HG03354 (cell line): ENCODE measurements around the gene BPIFB2.
"Not testable (repeated sequence)": the region's sequence is repeated elsewhere in the genome, so short reads cannot be mapped to it uniquely, and the experiment has no call there.

Source experiments
- ATAC-seq: cut with Tn5 transposase; IDR thresholded peaks from one replicate; pipeline ENCODE4 v1.9.1; 2021; ENCODE audit warnings: mild to moderate bottlenecking; ENCODE audit not compliant: unreplicated experiment, poor library complexity, severe bottlenecking

The BPIFB2 gene, protein sequence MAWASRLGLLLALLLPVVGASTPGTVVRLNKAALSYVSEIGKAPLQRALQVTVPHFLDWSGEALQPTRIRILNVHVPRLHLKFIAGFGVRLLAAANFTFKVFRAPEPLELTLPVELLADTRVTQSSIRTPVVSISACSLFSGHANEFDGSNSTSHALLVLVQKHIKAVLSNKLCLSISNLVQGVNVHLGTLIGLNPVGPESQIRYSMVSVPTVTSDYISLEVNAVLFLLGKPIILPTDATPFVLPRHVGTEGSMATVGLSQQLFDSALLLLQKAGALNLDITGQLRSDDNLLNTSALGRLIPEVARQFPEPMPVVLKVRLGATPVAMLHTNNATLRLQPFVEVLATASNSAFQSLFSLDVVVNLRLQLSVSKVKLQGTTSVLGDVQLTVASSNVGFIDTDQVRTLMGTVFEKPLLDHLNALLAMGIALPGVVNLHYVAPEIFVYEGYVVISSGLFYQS

DNA sequence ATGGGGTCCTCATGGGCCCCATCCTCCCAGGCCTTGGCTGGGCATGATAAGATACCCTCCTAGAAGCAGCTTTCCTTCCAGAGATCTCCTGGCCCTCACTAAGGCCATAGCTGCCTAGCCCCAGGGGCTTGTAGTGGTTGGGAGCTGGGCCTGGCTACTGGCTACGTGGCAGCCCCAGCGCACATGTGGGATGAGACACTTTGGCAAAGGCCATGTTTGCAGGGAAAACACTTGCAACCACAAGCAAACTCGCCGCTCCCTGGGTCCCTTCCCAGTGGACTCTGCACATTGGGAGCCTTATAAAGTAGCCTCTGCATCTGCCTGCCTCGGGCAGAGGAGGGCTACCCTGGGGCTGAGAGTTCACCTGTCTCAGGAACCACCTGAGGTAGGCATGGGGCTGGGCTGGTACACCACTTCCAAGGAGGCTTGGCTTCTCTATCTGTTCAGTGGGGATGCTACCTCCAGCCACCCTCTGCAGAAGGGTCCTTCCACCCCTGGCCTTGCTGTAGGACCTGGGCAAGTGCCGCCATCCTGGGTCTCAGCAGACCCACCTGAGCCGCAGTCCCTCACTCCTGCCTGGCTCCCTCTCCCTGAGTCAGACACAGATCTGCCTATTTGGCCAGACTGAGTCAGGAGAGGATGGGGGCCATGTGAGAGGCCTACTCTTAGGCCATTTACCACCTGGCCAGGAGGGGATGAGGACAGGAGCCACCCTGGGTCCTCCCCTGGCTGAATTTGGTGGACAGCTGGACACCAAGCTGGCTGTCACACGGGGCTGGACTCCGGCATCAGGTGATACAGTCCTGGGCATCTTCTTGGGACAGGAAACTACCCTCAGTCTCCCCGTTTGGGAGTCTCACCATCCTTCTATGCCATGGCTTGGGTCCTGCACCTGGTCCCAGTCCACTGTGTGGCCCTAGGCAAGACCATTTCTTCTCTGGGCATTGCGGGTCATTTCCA, at the start of gene BPIFB2:
Gene BPIFB2, plus strand, starts transcription at position 329 of the 960 bp plus-strand sequence. CDS start 871 bp downstream, outside the sequence.
- no peak for ATAC-seq

GRCh38 chr20:32958574-32958973, 48.9 kb upstream of the BPIFB2 start:
- no peak for ATAC-seq

DNA sequence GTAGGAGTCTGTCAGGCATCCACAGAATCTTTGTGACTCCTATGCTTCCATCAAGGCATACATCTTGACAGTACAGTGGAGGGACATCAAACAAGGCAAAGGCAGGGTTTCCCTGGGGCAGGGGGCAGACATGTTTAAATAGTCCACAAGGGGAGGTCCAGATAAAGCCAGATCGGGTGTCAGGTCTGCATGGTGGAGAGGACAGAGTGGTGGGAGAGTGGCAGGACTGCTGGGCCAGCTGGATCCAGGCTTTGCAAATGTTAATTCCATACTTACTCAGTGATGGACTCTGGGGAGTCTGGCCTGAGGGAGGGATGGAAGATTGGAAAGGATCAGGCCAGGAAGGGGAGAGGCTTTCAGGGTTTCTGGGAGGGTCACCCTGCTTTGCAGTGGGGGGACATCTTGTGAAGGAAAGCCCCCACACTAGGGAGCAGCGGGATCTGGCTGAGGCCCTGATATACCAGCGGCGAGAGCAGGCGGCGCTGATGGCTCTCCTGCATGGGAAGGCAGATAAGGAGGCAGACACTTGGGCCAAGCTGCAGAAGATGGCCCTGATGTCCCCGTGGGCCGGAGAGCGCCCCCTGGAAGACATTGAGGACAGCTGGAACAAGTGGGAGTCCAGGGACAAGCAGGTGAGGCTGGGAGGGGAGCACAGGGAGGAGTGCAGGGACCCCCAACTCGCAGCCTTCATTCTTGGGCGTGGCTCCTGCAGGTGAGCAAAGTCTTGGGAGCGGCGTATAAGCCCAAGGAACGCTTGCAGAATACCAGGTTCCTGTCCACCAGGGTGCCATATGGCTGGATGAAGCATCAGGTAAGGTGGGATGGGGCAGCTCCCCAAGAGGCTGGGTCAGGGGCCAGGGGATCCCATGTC, 47.9 kb upstream of the BPIFB2 start:
- ATAC-seq = no peak

DNA sequence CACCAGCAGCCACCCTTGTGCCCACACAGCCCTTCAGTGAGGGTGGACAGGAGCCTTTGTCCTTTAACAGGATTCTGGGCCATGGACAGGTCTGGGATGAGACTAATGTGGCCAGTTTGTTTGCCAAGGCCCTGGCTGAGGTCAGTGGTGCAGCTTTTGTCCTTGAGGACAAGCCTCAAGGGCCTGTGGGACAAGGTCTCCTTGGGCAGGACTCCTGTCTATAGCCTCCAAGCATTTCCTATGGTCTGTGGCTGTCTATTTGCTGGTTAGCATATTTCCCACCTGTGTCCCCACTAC, 47.3 kb upstream of the BPIFB2 start:
- no peak for ATAC-seq

DNA sequence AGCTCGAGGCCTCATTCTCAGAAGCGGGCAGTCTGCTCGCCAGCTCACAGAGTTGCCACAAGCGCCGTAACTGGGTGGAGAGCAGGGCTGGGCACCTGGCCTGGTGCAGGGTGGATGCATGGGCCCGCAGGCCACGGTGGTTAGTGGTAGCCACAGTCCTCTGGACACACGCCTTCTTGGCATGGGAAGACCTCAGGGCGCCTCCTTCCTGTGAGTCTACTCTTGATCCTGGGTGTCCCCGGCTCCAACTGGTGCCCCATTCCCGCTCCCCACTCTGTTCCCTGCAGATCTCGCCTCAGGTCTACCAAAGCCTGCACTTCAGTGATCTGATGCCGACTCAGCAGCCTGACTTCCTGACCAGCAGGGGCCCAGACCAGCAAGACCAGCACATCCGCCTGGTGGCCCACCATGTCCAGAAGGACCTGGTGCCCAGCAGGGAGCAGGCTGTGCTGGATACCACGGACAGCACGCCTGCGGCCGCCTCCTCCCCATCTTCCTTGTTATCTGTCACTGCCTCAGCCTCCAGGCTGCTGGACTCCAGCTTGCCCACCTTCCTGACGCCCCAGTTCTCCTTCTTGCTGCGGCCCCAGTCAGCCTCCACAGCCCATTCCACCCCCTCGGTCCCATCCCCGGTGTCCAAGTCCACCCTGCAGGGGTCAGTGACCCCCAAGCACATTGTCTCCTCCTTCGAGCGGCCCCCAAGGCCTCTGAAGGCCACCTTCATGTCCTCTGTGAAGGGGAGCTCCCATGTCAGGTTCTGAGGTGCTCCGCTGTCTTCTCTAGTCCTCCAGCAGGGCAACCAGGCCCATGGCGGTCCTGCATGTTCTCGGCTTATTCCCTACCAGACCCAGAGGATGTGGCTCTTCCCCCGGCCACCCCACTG, 46.4 kb upstream of the BPIFB2 start:
- ATAC-seq = no peak

DNA sequence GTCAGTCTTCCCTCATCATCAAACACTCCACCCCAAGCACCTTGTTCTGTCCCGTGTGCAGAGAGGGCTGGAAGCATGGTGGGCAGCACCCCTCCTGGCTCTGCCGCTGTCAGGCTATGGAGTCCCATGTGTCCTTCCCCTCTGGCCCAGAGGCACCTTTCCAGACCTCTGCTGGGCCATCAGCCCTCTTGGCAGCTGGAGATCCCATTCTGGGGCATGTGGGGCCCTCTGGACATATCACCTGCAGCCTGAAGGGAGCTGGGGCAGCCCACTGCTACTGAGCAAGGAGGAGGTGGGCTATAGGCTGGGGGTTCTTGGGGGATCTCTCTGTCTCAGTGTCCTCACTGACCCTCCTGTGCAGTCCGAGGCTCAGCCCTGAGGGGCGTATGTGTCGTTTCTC, 45.5 kb upstream of the BPIFB2 start:
- no peak for ATAC-seq

- ATAC-seq = not testable (repeated sequence)
Observed at GRCh38 chr20:32962646-32963045, 44.9 kb upstream of the BPIFB2 start.

DNA sequence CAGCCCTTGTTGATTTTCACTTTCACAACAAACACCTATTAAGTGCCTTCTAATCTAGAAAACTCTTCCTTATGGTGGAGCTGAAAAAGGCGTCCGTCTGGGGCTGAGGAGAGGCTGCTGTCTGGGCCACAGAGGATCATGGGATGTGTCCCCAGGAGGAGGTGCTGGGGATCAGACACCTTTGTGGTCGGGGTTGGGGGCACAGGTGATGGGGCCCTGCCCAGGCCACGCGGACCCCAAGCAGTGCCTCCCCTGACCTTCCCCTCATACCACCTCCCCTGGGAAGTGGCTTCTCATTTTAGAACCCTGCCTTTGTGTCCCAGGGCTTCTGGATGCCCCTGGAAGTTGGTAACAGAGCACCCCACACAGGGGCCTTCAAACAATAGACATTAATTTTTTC, 44.3 kb upstream of the BPIFB2 start:
- ATAC-seq = no peak

GRCh38 chr20:32964575-32964974, 42.9 kb upstream of the BPIFB2 start:
- ATAC-seq = no peak

DNA sequence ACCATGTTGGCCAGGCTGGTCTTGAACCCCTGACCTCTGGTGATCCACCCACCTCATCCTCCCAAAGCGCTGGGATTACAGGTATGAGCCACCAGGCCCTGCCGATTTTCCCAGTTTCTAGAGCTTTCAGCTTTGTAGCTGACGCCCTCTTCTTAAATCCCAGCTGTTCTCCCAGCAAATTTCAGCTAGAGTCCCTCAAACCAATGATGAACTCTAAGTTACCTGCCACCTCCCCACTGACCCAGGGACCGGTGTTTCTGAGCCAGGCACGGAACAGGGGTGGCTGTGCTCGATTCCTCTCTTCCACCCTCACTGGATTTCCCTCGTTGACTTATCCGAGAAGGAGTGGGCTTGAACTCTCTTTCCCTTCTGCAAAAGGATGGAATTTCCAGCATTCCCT, 42.4 kb upstream of the BPIFB2 start:
- no peak for ATAC-seq

DNA sequence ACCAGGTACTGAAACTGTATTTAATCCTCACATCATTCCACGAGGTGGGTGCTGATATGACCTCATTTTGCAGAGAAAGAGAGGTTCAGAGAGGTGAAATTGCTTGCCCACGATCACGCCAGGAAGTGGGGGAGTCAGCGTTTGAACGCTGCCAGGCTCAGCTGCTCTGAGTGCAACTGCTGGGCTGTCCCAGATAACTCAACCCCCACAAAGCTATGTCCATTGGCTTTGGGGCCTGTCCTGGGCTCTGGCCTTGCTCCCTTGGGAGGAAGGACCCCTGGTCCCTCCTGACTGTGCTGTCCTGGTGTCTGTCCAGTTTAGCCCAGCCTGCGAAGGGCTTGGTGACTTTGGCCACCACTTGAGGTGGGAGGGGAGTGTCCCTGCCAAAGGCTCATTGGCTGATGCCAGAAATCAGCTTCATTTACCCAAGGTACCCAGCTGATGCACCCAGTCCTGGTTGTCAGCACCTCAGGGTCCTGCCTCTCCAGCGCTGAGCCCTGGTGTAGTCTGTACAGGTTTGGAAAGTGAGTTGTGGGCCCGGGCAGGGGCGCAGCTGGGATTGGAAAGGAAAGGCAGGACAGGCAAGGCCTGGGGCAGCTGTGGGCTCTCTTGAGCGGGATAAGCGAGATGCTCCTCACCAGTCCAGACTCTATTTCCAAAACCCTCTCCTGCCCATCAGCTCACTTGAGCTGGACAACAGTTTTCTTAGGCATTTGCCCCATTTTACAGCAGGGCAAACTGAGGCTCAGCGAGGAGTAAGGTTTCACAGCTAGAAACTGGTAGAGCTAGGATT, 41.7 kb upstream of the BPIFB2 start:
- no peak for ATAC-seq

DNA sequence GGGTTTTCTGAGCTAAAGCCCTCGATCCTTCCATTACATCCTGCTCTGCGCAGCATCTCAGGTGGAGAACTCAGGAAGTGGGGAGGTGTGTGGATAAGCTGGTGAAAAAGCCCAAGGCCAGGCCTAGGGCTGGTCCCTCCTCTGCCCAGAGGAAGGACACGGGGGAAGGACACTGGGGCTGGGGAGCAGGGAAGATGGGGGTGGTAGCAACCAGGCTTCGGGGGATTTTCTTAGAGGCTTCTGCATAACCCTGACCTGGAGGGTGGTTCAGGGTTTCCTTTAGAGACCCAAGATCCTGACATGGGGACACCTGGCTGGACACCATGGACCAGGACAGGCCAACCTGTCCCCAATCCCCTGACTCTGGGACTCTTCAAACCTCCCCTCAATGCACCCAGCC, 41.1 kb upstream of the BPIFB2 start:
- ATAC-seq = no peak

DNA sequence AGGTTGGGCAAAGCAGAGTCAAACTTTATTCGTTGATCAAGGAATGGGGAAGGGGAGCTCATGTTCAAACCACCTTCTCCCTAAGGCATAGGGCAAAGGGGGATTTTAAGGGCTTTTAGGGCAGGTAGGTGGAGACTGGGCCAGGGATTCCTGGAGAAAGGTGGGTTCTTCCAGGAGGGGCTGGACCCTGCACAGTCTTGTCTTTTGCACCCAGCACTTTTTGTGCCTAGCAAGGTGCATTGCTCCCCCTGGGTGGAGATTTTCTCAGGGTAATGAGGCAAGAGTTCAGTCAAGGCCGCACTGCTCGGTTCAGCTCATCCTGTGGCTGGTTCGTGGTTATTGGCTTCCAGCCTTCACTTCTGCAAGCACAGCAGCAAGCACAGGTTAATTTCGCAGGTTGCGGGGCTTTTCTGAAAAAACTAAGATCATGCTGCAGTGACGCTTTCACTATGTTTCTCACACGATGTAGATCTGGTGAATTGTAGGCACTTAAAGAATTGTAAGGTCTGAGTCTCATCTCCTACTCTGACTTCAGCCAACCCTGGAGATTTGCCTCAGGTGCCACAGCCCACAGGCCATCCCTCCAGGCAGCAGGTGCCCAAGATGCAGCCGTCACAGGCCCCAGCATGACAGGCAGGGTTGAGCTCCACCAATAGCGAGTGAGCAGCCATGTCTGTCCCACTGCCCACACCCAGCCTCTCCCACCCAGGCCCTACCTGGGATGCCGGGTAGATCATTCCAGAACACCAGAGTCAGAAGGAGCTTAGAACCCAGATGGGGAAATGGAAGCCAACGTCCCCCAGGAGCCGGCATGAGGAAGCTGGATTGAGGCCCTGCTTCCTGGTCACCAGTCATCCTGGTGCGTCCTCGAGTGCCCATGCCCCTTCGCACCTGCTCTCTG, 40.4 kb upstream of the BPIFB2 start:
- ATAC-seq = no peak

- no peak for ATAC-seq
Observed at GRCh38 chr20:32967961-32968457, 39.5 kb upstream of the BPIFB2 start.

GRCh38 chr20:32968478-32969241, 38.8 kb upstream of the BPIFB2 start:
- no peak for ATAC-seq

- ATAC-seq = no peak
Observed at GRCh38 chr20:32969356-32970114, 38.0 kb upstream of the BPIFB2 start.
